ENCODE measurements around the gene C16orf74.
A peak's percentile ranks its signal among the peaks of the same experiment; 100 is the strongest.

The C16orf74 gene

DNA sequence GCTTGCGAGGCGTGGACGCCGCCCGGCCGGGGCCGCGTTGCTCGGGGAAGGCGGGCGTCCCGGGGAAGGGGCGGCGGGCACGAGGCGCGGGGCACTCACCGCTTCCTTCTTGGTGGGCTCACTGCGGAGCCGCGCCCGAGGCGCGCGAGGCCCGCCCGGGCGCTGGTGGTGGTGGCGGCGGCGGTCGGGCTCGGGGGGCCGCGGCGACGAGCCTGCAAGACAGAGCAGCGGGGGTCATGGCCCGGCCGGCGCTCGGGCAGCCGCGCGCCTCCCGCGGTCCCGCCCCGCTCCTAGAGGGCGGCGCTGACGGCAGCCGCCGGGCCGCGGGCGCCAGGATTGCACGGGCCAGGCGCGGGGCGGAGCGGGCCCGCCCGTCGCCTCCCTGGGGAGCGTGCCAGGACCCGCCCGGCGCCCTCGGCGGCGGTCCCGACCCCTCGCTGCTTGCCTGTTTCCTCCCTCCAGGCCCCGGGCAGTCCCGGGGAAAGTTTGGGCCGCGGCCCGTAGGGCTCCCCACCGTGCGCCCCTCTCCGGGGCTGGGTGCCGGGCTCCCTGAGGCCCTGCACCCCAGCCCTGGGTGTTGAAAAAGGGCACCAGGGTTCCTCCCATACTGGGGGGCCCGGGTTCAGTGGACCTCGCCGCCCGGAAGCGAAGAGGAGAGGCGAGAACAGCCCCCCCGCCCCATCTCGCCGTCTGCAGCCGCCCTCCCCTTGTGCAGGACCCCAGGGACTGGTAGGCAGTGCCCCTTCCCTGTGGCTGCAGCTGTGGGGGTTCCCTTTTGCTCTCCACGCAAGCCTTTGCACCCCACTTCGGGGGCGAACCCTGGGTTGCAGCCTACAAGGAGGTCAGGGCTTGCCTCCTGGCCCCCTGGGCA, at the start of gene C16orf74:
Gene C16orf74 (minus strand): TSS at position 270 of the 871 bp plus-strand sequence. CDS start 15,879 bp downstream, outside the sequence.
- Histone ChIP-seq H3K4me1 (ENCODE audit: control insufficient read depth in 1 of 2, insufficient read depth in 2 of 2, low read length in 2 of 2) (peaks cover 3 to 41% of the 10 kb centered on the region in 2 donors), H3K27me3 (ENCODE audit: low read depth, low read length) (no peaks in the 10 kb centered on the region), H3K9me3 (ENCODE audit: control insufficient read depth in 1 of 2, low read length in 2 of 2) (no peaks in the 10 kb centered on the region), H3K27ac (ENCODE audit: low read length) (no peak within 1 kb of the TSS), H3K4me3 (ENCODE audit: low read depth in 1 of 2, low read length in 2 of 2) (peak within 1 kb of the TSS; percentile 13 to 85), H3K36me3 (ENCODE audit: control insufficient read depth in 1 of 2, insufficient read depth in 2 of 2, low read length in 2 of 2) (no peaks in the 10 kb centered on the region)

DNA sequence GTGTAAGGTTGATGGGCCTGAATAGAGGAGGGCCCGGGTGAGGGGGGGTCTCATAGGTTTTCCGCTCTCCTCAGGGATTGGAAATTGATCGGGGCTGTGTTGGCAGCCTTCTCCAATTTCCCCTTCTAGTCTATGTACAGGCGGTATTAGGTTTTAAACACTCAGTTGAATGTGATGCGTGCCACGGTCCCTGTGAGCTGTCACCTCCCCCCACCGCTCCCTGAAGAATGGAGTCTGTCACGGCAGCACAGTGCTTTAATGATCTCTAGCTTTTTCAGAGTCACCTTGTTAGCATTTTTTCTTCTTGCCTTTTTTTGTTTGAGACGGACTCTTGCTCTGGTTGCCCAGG, 49.4 kb upstream of the C16orf74 start:
- Histone ChIP-seq H3K27ac (ENCODE audit: low read length) (peak overlapping the region; percentile 88), H3K9me3 (ENCODE audit: control insufficient read depth in 1 of 2, low read length in 2 of 2) (no peaks in the 10 kb centered on the region), H3K4me3 (ENCODE audit: low read depth in 1 of 2, low read length in 2 of 2) (peak overlapping the region; percentile 77 to 98), H3K36me3 (ENCODE audit: control insufficient read depth in 1 of 2, insufficient read depth in 2 of 2, low read length in 2 of 2) (peaks cover 44 to 50% of the 10 kb centered on the region in 2 donors), H3K4me1 (ENCODE audit: control insufficient read depth in 1 of 2, insufficient read depth in 2 of 2, low read length in 2 of 2) (peaks cover 4 to 36% of the 10 kb centered on the region in 2 donors), H3K27me3 (ENCODE audit: low read depth, low read length) (no peaks in the 10 kb centered on the region)

DNA sequence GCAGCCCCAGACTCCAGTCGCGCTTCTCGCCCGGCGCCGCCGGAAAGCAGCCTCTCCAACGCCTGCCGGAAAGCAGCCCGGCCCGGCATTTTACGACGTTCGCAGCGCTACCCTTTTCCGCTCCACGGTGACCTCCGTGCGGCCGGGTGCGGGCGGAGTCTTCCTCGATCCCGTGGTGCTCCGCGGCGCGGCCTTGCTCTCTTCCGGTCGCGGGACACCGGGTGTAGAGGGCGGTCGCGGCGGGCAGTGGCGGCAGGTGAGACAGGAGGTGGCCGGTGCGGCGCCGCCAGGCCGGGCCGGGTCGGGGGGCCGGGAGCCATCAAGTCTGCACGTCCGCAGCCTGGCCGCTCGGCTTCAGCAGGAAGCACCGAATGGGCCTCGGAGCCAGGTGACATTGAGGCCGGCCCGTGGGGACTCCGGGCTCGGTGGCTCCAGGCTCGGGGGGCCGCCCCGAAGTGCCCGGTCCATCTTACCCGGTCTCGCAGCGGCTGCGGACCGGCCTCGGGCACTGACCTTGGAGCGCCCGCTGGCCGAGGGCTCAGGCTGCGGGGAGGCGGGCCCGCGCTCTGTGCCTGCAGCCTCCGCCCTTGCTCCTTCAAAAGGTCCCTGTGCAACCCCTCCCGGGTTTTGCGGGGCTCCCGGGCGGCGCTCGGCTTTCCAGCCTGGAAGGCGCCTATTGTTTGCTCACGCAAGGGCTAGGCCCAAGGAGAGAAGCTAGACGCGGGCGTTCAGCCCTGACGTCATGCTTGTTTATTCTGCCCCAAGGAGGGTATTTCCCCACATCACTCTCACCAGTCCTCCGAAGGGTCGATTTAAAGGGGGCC, 48.8 kb upstream of the C16orf74 start, which contains the start of the genes COX4I1 and EMC8:
Gene COX4I1 (plus strand): TSS at position 199 of the 824 bp plus-strand sequence. CDS start 1,511 bp downstream, outside the sequence.
Gene EMC8 (minus strand): TSS at position 48 of the 824 bp plus-strand sequence. CDS start 249 bp downstream, outside the sequence.
- Histone ChIP-seq H3K27ac (ENCODE audit: low read length) (peak within 1 kb of the TSS; percentile 88), H3K9me3 (ENCODE audit: control insufficient read depth in 1 of 2, low read length in 2 of 2) (no peaks in the 10 kb centered on the region), H3K4me1 (ENCODE audit: control insufficient read depth in 1 of 2, insufficient read depth in 2 of 2, low read length in 2 of 2) (peaks cover 4 to 39% of the 10 kb centered on the region in 2 donors), H3K36me3 (ENCODE audit: control insufficient read depth in 1 of 2, insufficient read depth in 2 of 2, low read length in 2 of 2) (peaks cover 38 to 48% of the 10 kb centered on the region in 2 donors), H3K4me3 (ENCODE audit: low read depth in 1 of 2, low read length in 2 of 2) (peak within 1 kb of the TSS; percentile 77 to 98), H3K27me3 (ENCODE audit: low read depth, low read length) (no peaks in the 10 kb centered on the region)

- Histone ChIP-seq H3K27me3 (ENCODE audit: low read depth, low read length) (no peaks in the 10 kb centered on the region), H3K4me3 (ENCODE audit: low read depth in 1 of 2, low read length in 2 of 2) (peak overlapping the region; percentile 77 to 98), H3K9me3 (ENCODE audit: control insufficient read depth in 1 of 2, low read length in 2 of 2) (no peaks in the 10 kb centered on the region), H3K27ac (ENCODE audit: low read length) (peak overlapping the region; percentile 4), H3K4me1 (ENCODE audit: control insufficient read depth in 1 of 2, insufficient read depth in 2 of 2, low read length in 2 of 2) (peaks cover 4 to 39% of the 10 kb centered on the region in 2 donors), H3K36me3 (ENCODE audit: control insufficient read depth in 1 of 2, insufficient read depth in 2 of 2, low read length in 2 of 2) (peaks cover 35 to 44% of the 10 kb centered on the region in 2 donors)
These were observed 48.1 kb upstream of the C16orf74 start for GRCh38 chr16:85798901-85799496.

DNA sequence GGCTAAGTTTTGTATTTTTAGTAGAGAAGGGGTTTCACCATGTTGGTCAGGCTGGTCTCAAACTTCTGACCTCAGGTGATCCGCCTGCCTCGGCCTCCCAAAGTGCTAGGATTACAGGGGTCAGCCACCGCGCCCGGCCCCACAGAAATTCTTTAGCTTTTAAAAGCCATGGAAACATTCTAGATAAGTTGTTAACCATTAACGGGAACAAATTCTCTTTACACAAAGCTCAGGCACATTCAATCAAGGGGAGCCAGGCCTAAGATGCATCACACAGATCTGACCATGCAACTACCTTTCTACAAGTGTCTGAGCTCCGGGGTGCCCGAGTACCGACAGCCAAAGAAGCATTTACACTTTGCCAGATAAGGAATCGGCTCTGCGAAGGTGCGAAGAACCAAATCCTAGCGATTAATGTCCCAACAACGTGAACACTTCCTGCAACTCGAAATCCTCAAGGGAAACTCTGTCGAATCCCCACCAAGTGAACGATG, 47.4 kb upstream of the C16orf74 start:
- Histone ChIP-seq H3K27ac (ENCODE audit: low read length) (peak overlapping the region; percentile 4), H3K36me3 (ENCODE audit: control insufficient read depth in 1 of 2, insufficient read depth in 2 of 2, low read length in 2 of 2) (peaks cover 37 to 40% of the 10 kb centered on the region in 2 donors)

DNA sequence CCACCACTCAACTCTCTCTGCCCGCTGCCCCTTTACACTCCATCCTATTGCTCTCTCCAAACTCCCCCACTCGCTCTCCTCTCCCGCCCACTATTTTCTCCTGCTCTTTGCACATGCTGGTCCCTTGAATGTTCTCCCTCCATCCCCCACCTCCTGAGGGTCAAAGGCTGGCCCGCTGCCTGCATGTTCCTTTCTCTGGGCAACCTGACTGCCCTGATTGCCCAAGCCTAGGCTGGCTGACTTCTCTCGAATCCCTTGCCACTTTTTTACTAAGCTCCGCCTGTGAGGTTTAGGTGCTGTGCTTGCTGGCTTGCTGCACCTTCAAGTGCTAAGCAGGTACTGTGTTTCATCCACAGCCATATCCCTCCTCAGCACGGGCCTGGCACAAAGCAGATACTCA, 45.7 kb upstream of the C16orf74 start:
- no peak overlapping the region for H3K4me3 ChIP-seq (ENCODE audit: low read depth in 1 of 2, low read length in 2 of 2)
- peaks cover 27 to 43% of the 10 kb centered on the region in 2 donors for H3K36me3 ChIP-seq (ENCODE audit: control insufficient read depth in 1 of 2, insufficient read depth in 2 of 2, low read length in 2 of 2)

More for the DNA sequence above, 47.4 kb upstream of the C16orf74 start:
- no peaks in the 10 kb centered on the region for H3K27me3 ChIP-seq (ENCODE audit: low read depth, low read length)
- peak overlapping the region; percentile 77 to 98 for H3K4me3 ChIP-seq (ENCODE audit: low read depth in 1 of 2, low read length in 2 of 2)
- no peaks in the 10 kb centered on the region for H3K9me3 ChIP-seq (ENCODE audit: control insufficient read depth in 1 of 2, low read length in 2 of 2)
- peaks cover 4 to 39% of the 10 kb centered on the region in 2 donors for H3K4me1 ChIP-seq (ENCODE audit: control insufficient read depth in 1 of 2, insufficient read depth in 2 of 2, low read length in 2 of 2)

GRCh38 chr16:85796152-85796551, 45.3 kb upstream of the C16orf74 start:
- Histone ChIP-seq H3K27ac (ENCODE audit: low read length) (no peak overlapping the region), H3K9me3 (ENCODE audit: control insufficient read depth in 1 of 2, low read length in 2 of 2) (no peaks in the 10 kb centered on the region), H3K4me1 (ENCODE audit: control insufficient read depth in 1 of 2, insufficient read depth in 2 of 2, low read length in 2 of 2) (peaks cover 4 to 28% of the 10 kb centered on the region in 2 donors), H3K36me3 (ENCODE audit: control insufficient read depth in 1 of 2, insufficient read depth in 2 of 2, low read length in 2 of 2) (peaks cover 24 to 38% of the 10 kb centered on the region in 2 donors), H3K27me3 (ENCODE audit: low read depth, low read length) (no peaks in the 10 kb centered on the region), H3K4me3 (ENCODE audit: low read depth in 1 of 2, low read length in 2 of 2) (no peak overlapping the region)

More for the DNA sequence above, 45.7 kb upstream of the C16orf74 start:
- Histone ChIP-seq H3K9me3 (ENCODE audit: control insufficient read depth in 1 of 2, low read length in 2 of 2) (no peaks in the 10 kb centered on the region), H3K27ac (ENCODE audit: low read length) (no peak overlapping the region), H3K27me3 (ENCODE audit: low read depth, low read length) (no peaks in the 10 kb centered on the region), H3K4me1 (ENCODE audit: control insufficient read depth in 1 of 2, insufficient read depth in 2 of 2, low read length in 2 of 2) (peaks cover 4 to 32% of the 10 kb centered on the region in 2 donors)

DNA sequence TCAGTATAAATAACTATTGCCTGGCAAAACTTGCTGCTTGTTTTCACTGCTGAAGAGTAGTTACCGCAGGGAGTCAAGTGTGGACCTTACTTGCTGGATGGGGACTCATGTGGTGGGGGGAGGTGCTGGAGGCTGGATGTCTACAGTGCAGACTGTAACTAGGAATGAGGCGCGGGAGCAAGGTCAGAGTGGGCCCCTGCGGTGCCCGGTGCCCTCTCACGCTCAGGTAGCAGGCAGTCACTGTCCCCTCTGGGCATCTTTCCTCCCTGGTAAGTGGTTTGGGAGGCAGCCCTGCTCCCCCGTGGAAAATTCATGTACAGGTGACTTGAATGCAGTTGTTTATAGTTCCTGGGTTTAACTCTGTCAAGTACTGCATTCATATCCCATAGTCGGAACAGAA, 43.8 kb upstream of the C16orf74 start:
- Histone ChIP-seq H3K9me3 (ENCODE audit: control insufficient read depth in 1 of 2, low read length in 2 of 2) (no peaks in the 10 kb centered on the region), H3K4me1 (ENCODE audit: control insufficient read depth in 1 of 2, insufficient read depth in 2 of 2, low read length in 2 of 2) (peaks cover 4 to 18% of the 10 kb centered on the region in 2 donors), H3K27me3 (ENCODE audit: low read depth, low read length) (no peaks in the 10 kb centered on the region), H3K4me3 (ENCODE audit: low read depth in 1 of 2, low read length in 2 of 2) (no peak overlapping the region), H3K27ac (ENCODE audit: low read length) (no peak overlapping the region), H3K36me3 (ENCODE audit: control insufficient read depth in 1 of 2, insufficient read depth in 2 of 2, low read length in 2 of 2) (peaks cover 24 to 38% of the 10 kb centered on the region in 2 donors)

- peaks cover 4 to 17% of the 10 kb centered on the region in 2 donors for H3K4me1 ChIP-seq (ENCODE audit: control insufficient read depth in 1 of 2, insufficient read depth in 2 of 2, low read length in 2 of 2)
- H3K27ac ChIP-seq (ENCODE audit: low read length): no peak overlapping the region
- H3K4me3 ChIP-seq (ENCODE audit: low read depth in 1 of 2, low read length in 2 of 2): no peak overlapping the region
- H3K9me3 ChIP-seq (ENCODE audit: control insufficient read depth in 1 of 2, low read length in 2 of 2): no peaks in the 10 kb centered on the region
- no peaks in the 10 kb centered on the region for H3K27me3 ChIP-seq (ENCODE audit: low read depth, low read length)
- H3K36me3 ChIP-seq (ENCODE audit: control insufficient read depth in 1 of 2, insufficient read depth in 2 of 2, low read length in 2 of 2): peaks cover 26 to 38% of the 10 kb centered on the region in 2 donors
These were observed 42.9 kb upstream of the C16orf74 start for GRCh38 chr16:85793662-85794298.

- Histone ChIP-seq H3K9me3 (ENCODE audit: control insufficient read depth in 1 of 2, low read length in 2 of 2) (no peaks in the 10 kb centered on the region), H3K27me3 (ENCODE audit: low read depth, low read length) (no peaks in the 10 kb centered on the region), H3K4me3 (ENCODE audit: low read depth in 1 of 2, low read length in 2 of 2) (no peak overlapping the region), H3K27ac (ENCODE audit: low read length) (no peak overlapping the region), H3K36me3 (ENCODE audit: control insufficient read depth in 1 of 2, insufficient read depth in 2 of 2, low read length in 2 of 2) (peaks cover 47 to 51% of the 10 kb centered on the region in 2 donors), H3K4me1 (ENCODE audit: control insufficient read depth in 1 of 2, insufficient read depth in 2 of 2, low read length in 2 of 2) (no peaks in the 10 kb centered on the region)
These were observed 38.9 kb upstream of the C16orf74 start for GRCh38 chr16:85789773-85790172.
